ENCODE measurements around the gene MLXIPL. TPM values are rescaled to one million over a fixed set of nuclear protein-coding genes. Genes with fewer than 3 reads are reported as not detected.
"Not testable (repeated sequence)": the region's sequence is repeated elsewhere in the genome, so short reads cannot be mapped to it uniquely, and the experiment has no call there.

The MLXIPL gene
- polyA plus RNA-seq, 1 donor = 195 TPM

DNA sequence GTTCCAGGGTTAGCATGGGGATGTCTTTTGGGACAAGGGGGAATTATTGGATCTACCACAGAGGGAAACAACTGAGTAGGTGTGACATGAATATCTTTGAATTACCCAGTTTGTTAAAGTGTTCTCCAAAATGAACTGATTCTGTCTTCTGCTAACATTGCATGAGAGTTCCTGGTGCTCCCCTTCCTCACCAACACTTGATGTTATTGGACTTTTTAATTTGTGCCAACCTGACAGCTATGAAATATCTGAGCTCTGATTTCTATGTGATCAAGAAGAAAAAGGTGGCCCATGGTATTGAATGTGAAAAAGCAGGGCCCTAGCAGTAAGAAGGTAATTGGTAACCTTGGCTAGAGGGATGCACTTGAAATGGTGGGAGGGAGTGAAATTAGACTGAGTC is 38.7 kb upstream of the MLXIPL start:
- no peak for DNase-seq
- H3K4me1 ChIP-seq (ENCODE audit: control insufficient read depth, insufficient read depth, low read length) = peaks cover 9% of the 10 kb centered on the region

GRCh38 chr7:73660594-73660993 is 36.3 kb upstream of the MLXIPL start:
- not testable (repeated sequence) for H3K4me1 ChIP-seq (ENCODE audit: control insufficient read depth, insufficient read depth, low read length); H3K4me3 ChIP-seq (ENCODE audit: low read length); DNase-seq; H3K9me3 ChIP-seq (ENCODE audit: control insufficient read depth, low read depth, low read length); H3K27me3 ChIP-seq (ENCODE audit: control insufficient read depth, insufficient read depth, low read length); H3K36me3 ChIP-seq (ENCODE audit: control insufficient read depth, insufficient read depth, low read length); H3K27ac ChIP-seq (ENCODE audit: low read length)
- WGBS (ENCODE audit: insufficient coverage, low lambda C conversion rate) = no CpG with 5 or more reads among the region's 4 CpGs

More for the DNA sequence above, 38.7 kb upstream of the MLXIPL start:
- Histone ChIP-seq H3K9me3 (ENCODE audit: control insufficient read depth, low read depth, low read length) (peaks cover 3% of the 10 kb centered on the region), H3K36me3 (ENCODE audit: control insufficient read depth, insufficient read depth, low read length) (no peaks in the 10 kb centered on the region), H3K27ac (ENCODE audit: low read length) (no peak overlapping the region), H3K4me3 (ENCODE audit: low read length) (no peak overlapping the region), H3K27me3 (ENCODE audit: control insufficient read depth, insufficient read depth, low read length) (no peaks in the 10 kb centered on the region)

GRCh38 chr7:73659983-73660382 is 35.7 kb upstream of the MLXIPL start:
- no peak overlapping the region for H3K4me3 ChIP-seq (ENCODE audit: low read length)
- no peak for DNase-seq

DNA sequence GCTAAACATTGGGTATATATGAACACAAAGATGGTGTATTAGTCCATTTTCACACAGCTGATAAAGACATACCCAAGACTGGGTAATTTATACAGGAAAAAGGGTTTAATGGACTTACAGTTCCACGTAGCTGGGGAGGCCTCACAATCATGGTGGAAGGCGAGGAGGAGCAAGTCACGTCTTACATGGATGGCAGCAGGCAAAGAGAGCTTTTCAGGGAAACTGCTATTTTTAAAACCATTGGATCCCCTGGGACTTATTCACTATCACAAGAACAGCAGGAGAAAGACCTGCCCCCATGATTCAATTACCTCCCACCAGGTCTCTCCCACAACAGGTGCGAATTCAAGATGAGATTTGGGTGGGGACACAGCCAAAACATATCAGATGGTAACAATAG is 31.0 kb upstream of the MLXIPL start:
- DNase-seq; H3K27ac ChIP-seq (ENCODE audit: low read length); H3K4me1 ChIP-seq (ENCODE audit: control insufficient read depth, insufficient read depth, low read length); H3K9me3 ChIP-seq (ENCODE audit: control insufficient read depth, low read depth, low read length); H3K27me3 ChIP-seq (ENCODE audit: control insufficient read depth, insufficient read depth, low read length); H3K4me3 ChIP-seq (ENCODE audit: low read length); H3K36me3 ChIP-seq (ENCODE audit: control insufficient read depth, insufficient read depth, low read length): not testable (repeated sequence)
- WGBS (ENCODE audit: insufficient coverage, low lambda C conversion rate) = no CpG with 5 or more reads among the region's 4 CpGs

More at GRCh38 chr7:73659983-73660382, 35.7 kb upstream of the MLXIPL start:
- WGBS (ENCODE audit: insufficient coverage, low lambda C conversion rate) = 65% methylated on average over 2 of the region's 8 CpGs
- H3K27ac ChIP-seq (ENCODE audit: low read length) = no peak overlapping the region
- no peaks in the 10 kb centered on the region for H3K36me3 ChIP-seq (ENCODE audit: control insufficient read depth, insufficient read depth, low read length)
- no peaks in the 10 kb centered on the region for H3K27me3 ChIP-seq (ENCODE audit: control insufficient read depth, insufficient read depth, low read length)
- no peaks in the 10 kb centered on the region for H3K9me3 ChIP-seq (ENCODE audit: control insufficient read depth, low read depth, low read length)
- H3K4me1 ChIP-seq (ENCODE audit: control insufficient read depth, insufficient read depth, low read length) = no peaks in the 10 kb centered on the region

DNA sequence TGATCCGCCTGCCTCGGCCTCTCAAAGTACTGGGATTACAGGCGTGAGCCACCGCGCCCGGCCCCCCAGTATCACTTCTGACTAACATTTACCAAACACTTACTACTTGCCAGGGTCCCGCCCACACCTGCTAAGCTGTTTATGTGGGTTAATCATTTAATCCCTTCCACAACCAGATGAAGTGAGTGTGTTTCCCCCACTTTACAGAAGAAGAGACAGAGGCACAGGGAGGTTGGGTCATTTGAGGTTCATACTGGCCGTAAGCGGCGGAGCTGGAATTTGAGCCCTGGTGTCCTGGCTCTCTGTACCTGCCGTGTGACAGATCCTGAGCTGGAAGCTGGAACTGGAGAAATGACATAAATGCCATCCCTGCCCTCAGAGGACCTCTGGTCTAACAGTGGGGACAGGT is 28.2 kb upstream of the MLXIPL start:
- Histone ChIP-seq H3K27ac (ENCODE audit: low read length) (no peak overlapping the region), H3K4me1 (ENCODE audit: control insufficient read depth, insufficient read depth, low read length) (peaks cover 15% of the 10 kb centered on the region), H3K4me3 (ENCODE audit: low read length) (no peak overlapping the region), H3K36me3 (ENCODE audit: control insufficient read depth, insufficient read depth, low read length) (no peaks in the 10 kb centered on the region), H3K9me3 (ENCODE audit: control insufficient read depth, low read depth, low read length) (no peaks in the 10 kb centered on the region), H3K27me3 (ENCODE audit: control insufficient read depth, insufficient read depth, low read length) (peaks cover 11% of the 10 kb centered on the region)
- DNase-seq = peak in 1 of 2 donors; percentile 77
- WGBS (ENCODE audit: insufficient coverage, low lambda C conversion rate) = no CpG with 5 or more reads among the region's 11 CpGs

DNA sequence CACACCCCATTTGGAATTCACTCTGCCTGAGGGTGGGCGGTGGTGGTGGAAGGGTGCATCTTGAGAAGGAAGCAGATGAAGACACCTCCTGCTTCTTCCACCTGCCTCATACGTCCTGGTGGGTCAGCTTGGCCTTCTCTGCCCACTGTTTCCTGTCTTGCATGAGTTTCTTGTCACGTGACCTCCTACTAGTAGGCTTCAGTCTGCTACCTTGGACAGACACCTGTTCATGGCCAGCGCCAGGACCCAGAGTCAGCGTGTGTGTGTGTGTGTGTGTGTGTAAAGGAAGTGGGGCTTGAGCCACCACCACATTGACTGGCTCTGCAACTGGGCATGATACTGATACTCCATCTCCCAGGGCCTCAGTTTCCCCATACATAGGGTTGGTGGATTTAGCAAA is 26.2 kb upstream of the MLXIPL start:
- no CpG with 5 or more reads among the region's 5 CpGs for WGBS (ENCODE audit: insufficient coverage, low lambda C conversion rate)
- Histone ChIP-seq H3K4me1 (ENCODE audit: control insufficient read depth, insufficient read depth, low read length) (peaks cover 24% of the 10 kb centered on the region), H3K36me3 (ENCODE audit: control insufficient read depth, insufficient read depth, low read length) (no peaks in the 10 kb centered on the region), H3K9me3 (ENCODE audit: control insufficient read depth, low read depth, low read length) (no peaks in the 10 kb centered on the region), H3K27me3 (ENCODE audit: control insufficient read depth, insufficient read depth, low read length) (peaks cover 19% of the 10 kb centered on the region), H3K27ac (ENCODE audit: low read length) (no peak overlapping the region), H3K4me3 (ENCODE audit: low read length) (no peak overlapping the region)
- DNase-seq = no peak

- H3K27me3 ChIP-seq (ENCODE audit: control insufficient read depth, insufficient read depth, low read length) = peaks cover 19% of the 10 kb centered on the region
These were observed 25.3 kb upstream of the MLXIPL start for GRCh38 chr7:73649576-73649975.

GRCh38 chr7:73648593-73649332 is 24.4 kb upstream of the MLXIPL start:
- Histone ChIP-seq H3K27ac (ENCODE audit: low read length) (peak overlapping the region; percentile 86), H3K27me3 (ENCODE audit: control insufficient read depth, insufficient read depth, low read length) (peaks cover 19% of the 10 kb centered on the region)
- 56% methylated on average over 1 of the region's 1 CpG for WGBS (ENCODE audit: insufficient coverage, low lambda C conversion rate)

More at GRCh38 chr7:73649576-73649975, 25.3 kb upstream of the MLXIPL start:
- Histone ChIP-seq H3K4me3 (ENCODE audit: low read length) (no peak overlapping the region), H3K9me3 (ENCODE audit: control insufficient read depth, low read depth, low read length) (no peaks in the 10 kb centered on the region), H3K27ac (ENCODE audit: low read length) (no peak overlapping the region), H3K36me3 (ENCODE audit: control insufficient read depth, insufficient read depth, low read length) (no peaks in the 10 kb centered on the region), H3K4me1 (ENCODE audit: control insufficient read depth, insufficient read depth, low read length) (peaks cover 34% of the 10 kb centered on the region)
- peak in 1 of 2 donors; percentile 69 for DNase-seq
- WGBS (ENCODE audit: insufficient coverage, low lambda C conversion rate) = no CpG with 5 or more reads among the region's 9 CpGs

DNA sequence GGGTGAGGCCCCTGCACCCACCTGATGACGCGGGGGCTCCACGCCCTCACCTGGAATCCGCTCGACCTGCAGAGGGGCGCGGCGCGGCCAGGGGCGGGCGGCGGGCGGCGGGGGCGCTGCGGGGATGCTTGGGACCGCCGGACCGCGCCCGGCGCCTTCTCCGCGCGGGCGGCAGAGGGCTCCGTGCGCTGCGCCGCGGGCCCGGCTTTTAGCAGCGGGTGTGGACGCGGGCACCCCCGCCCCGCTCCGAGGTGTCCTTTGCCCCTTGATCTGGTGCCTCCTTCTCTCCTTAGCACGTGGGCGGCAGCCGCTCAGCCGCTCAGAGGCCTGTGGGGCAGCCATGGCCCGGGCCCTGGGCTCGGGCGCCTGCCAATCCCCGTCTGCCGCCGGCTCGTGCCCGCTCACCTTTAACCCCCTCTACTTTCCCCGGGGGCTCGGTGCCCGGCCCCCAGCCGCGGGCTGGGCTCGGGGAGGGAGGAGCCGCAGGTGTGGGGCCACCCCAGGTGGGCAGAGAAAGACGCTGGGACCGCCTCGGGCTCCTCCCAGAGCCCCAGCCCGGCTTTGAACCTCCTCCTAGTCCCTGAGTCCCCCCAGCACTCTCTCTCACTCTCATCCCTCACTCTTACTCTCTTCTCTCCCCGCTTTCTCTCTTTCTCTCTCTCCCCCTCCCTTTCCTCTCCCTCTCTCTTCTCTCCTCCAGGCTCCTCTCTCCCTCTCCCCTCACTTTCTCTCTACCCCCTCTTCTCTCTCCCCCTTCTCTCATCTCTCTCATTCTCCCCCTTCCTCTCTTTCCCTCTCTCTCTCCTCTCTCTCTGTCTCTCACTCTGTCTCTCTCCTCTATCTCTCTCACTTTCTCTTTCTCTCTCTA is 23.6 kb upstream of the MLXIPL start:
- Histone ChIP-seq H3K4me3 (ENCODE audit: low read length) (peak overlapping the region; percentile 42), H3K27ac (ENCODE audit: low read length) (peak overlapping the region; percentile 86), H3K9me3 (ENCODE audit: control insufficient read depth, low read depth, low read length) (no peaks in the 10 kb centered on the region), H3K36me3 (ENCODE audit: control insufficient read depth, insufficient read depth, low read length) (peaks cover under 1% of the 10 kb centered on the region), H3K27me3 (ENCODE audit: control insufficient read depth, insufficient read depth, low read length) (peaks cover 15% of the 10 kb centered on the region), H3K4me1 (ENCODE audit: control insufficient read depth, insufficient read depth, low read length) (peaks cover 34% of the 10 kb centered on the region)
- DNase-seq = peak; percentile 93 to 97
- WGBS (ENCODE audit: insufficient coverage, low lambda C conversion rate) = 0% methylated on average over 3 of the region's 62 CpGs

More at GRCh38 chr7:73648593-73649332, 24.4 kb upstream of the MLXIPL start:
- H3K36me3 ChIP-seq (ENCODE audit: control insufficient read depth, insufficient read depth, low read length) = no peaks in the 10 kb centered on the region
- H3K9me3 ChIP-seq (ENCODE audit: control insufficient read depth, low read depth, low read length) = no peaks in the 10 kb centered on the region
- peak overlapping the region; percentile 42 for H3K4me3 ChIP-seq (ENCODE audit: low read length)
- peaks cover 34% of the 10 kb centered on the region for H3K4me1 ChIP-seq (ENCODE audit: control insufficient read depth, insufficient read depth, low read length)
- no peak for DNase-seq

GRCh38 chr7:73646785-73647724 is 22.7 kb upstream of the MLXIPL start:
- peaks cover 3% of the 10 kb centered on the region for H3K36me3 ChIP-seq (ENCODE audit: control insufficient read depth, insufficient read depth, low read length)
- no CpG with 5 or more reads among the region's 16 CpGs for WGBS (ENCODE audit: insufficient coverage, low lambda C conversion rate)
- peak overlapping the region; percentile 42 for H3K4me3 ChIP-seq (ENCODE audit: low read length)
- H3K9me3 ChIP-seq (ENCODE audit: control insufficient read depth, low read depth, low read length) = no peaks in the 10 kb centered on the region
- H3K27ac ChIP-seq (ENCODE audit: low read length) = peak overlapping the region; percentile 70
- peaks cover 34% of the 10 kb centered on the region for H3K4me1 ChIP-seq (ENCODE audit: control insufficient read depth, insufficient read depth, low read length)
- DNase-seq = peak in 1 of 2 donors; percentile 25
- peaks cover 15% of the 10 kb centered on the region for H3K27me3 ChIP-seq (ENCODE audit: control insufficient read depth, insufficient read depth, low read length)
